Measurements from ENCODE around the gene DGKQ.

DGKQ gene

GRCh38 chr4:973431-974397 lies at the start of gene DGKQ:
Gene DGKQ (minus strand): TSS chr4:973569. CDS start chr4:973482, 87 bp downstream.
- H3K9me3 ChIP-seq, result no peaks in the 10 kb centered on the region
- peaks cover 49% of the 10 kb centered on the region for H3K27me3 ChIP-seq
- H3K4me3 ChIP-seq (ENCODE audit: low read depth in 1 of 2, low read length in 1 of 2), result peak within 1 kb of the TSS; percentile 67 to 79
- peak within 1 kb of the TSS; percentile 56 for H3K27ac ChIP-seq
- no peaks in the 10 kb centered on the region for H3K36me3 ChIP-seq
- peak; percentile 34 for TF ChIP-seq CTCF (IDR thresholded peaks at IDR 0.05)
- peaks cover 15 to 23% of the 10 kb centered on the region in 2 experiments for H3K4me1 ChIP-seq (ENCODE audit: control insufficient read depth in 1 of 2, insufficient read depth in 1 of 2, low read depth in 1 of 2, low read length in 1 of 2)

GRCh38 chr4:1022739-1023066 lies 49.3 kb upstream of the DGKQ start:
- TF ChIP-seq CTCF (IDR thresholded peaks at IDR 0.05), result no peak
- H3K36me3 ChIP-seq, result no peaks in the 10 kb centered on the region

GRCh38 chr4:1022051-1022738 lies 48.8 kb upstream of the DGKQ start:
- H3K36me3 ChIP-seq, result no peaks in the 10 kb centered on the region
- H3K27me3 ChIP-seq, result no peaks in the 10 kb centered on the region

More at GRCh38 chr4:1022739-1023066, 49.3 kb upstream of the DGKQ start:
- no peaks in the 10 kb centered on the region for H3K9me3 ChIP-seq
- no peak overlapping the region for H3K4me3 ChIP-seq (ENCODE audit: low read depth in 1 of 2, low read length in 1 of 2)
- no peaks in the 10 kb centered on the region for H3K4me1 ChIP-seq (ENCODE audit: control insufficient read depth in 1 of 2, insufficient read depth in 1 of 2, low read depth in 1 of 2, low read length in 1 of 2)
- no peak overlapping the region for H3K27ac ChIP-seq
- no peaks in the 10 kb centered on the region for H3K27me3 ChIP-seq

GRCh38 chr4:1021386-1022050 lies 48.1 kb upstream of the DGKQ start:
- no peak overlapping the region for H3K27ac ChIP-seq
- no peak overlapping the region for H3K4me3 ChIP-seq (ENCODE audit: low read depth in 1 of 2, low read length in 1 of 2)
- no peaks in the 10 kb centered on the region for H3K27me3 ChIP-seq
- H3K4me1 ChIP-seq (ENCODE audit: control insufficient read depth in 1 of 2, insufficient read depth in 1 of 2, low read depth in 1 of 2, low read length in 1 of 2), result no peaks in the 10 kb centered on the region
- TF ChIP-seq CTCF (IDR thresholded peaks at IDR 0.05), result no peak
- H3K9me3 ChIP-seq, result no peaks in the 10 kb centered on the region
- no peaks in the 10 kb centered on the region for H3K36me3 ChIP-seq

More at GRCh38 chr4:1022051-1022738, 48.8 kb upstream of the DGKQ start:
- no peak for TF ChIP-seq CTCF (IDR thresholded peaks at IDR 0.05)
- no peaks in the 10 kb centered on the region for H3K4me1 ChIP-seq (ENCODE audit: control insufficient read depth in 1 of 2, insufficient read depth in 1 of 2, low read depth in 1 of 2, low read length in 1 of 2)
- no peak overlapping the region for H3K4me3 ChIP-seq (ENCODE audit: low read depth in 1 of 2, low read length in 1 of 2)
- H3K27ac ChIP-seq, result no peak overlapping the region
- no peaks in the 10 kb centered on the region for H3K9me3 ChIP-seq

GRCh38 chr4:1019729-1020470 lies 46.5 kb upstream of the DGKQ start:
- TF ChIP-seq CTCF (IDR thresholded peaks at IDR 0.05), result no peak
- no peaks in the 10 kb centered on the region for H3K36me3 ChIP-seq
- no peak overlapping the region for H3K27ac ChIP-seq
- H3K4me3 ChIP-seq (ENCODE audit: low read depth in 1 of 2, low read length in 1 of 2), result no peak overlapping the region
- no peaks in the 10 kb centered on the region for H3K4me1 ChIP-seq (ENCODE audit: control insufficient read depth in 1 of 2, insufficient read depth in 1 of 2, low read depth in 1 of 2, low read length in 1 of 2)
- H3K9me3 ChIP-seq, result no peaks in the 10 kb centered on the region
- H3K27me3 ChIP-seq, result peaks cover 6% of the 10 kb centered on the region

Data from neutrophil (primary cell).